DMS 273 (cell line): Measurements from ENCODE around the gene TIMM44.
A peak's percentile ranks its signal among the peaks of the same experiment; 100 is the strongest.
"Not testable (repeated sequence)": the region's sequence is repeated elsewhere in the genome, so short reads cannot be mapped to it uniquely, and the experiment has no call there.

Experiments used
- DNase-seq: peaks from one replicate; lab custom pipeline; 2025; ENCODE audit not compliant: unreplicated experiment; lab: John Stamatoyannopoulos, UW

TIMM44 gene

DNA sequence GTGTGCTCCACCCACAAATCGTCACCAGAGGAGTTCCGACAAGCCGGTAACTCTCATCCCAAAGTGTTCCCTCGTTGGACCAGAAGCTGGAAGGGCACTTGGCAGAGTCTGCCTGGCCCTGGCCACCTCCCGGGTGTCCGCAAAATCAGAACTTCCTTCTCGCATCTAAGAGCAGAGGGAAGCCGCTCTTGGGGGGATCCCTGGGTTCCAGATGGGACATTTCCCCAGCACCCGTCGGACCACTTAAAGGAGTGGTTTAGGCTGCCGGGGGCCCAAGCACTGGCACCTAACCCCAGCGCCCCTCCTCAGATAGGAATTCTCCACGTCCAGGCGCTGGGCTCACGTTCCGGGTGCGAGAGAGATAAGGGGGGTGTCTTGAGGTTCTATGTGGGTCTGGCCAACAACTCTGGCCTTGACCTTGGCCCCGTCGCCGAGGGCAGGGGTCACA lies 40.6 kb downstream of the TIMM44 start:
- peak; percentile 54 for DNase-seq

DNA sequence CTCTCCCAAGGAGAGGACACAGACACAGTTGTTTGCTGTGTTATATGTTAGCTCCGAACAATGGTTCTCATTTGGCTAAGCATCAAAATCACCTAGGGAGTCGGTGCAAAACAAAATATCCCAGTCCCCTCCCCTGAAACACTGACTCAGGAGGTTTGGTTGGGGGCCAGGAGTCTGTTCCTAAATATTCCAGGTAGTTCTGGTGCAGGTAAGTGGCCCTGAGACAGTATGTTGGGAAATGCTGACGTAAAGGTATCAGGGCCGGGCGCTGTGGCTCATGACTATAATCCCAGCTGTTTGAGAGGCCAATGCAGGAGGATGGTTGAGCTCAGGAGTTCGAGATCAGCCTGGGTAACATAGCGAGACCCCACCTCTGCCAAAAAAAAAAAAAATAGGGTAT lies 42.1 kb downstream of the TIMM44 start:
- no peak for DNase-seq

DNA sequence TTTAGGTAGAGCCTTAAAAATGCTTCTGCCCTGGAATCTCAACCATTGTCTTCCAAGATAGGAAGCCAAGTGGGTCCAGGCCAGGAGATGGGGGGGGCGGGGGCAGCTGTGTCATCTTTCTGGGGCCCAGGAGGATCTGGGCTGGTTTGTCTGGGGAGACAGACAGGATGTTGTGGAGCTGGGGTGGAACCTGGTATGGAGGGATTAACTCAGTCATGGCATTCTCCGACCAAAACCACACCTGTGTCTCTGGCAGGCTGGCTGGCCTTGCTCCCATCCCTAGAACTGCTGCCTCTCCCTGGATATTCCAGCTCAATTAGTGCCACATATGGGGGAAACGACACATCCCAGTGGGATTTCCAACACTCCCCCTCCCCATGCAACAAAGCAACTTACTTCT lies 42.5 kb downstream of the TIMM44 start:
- DNase-seq: no peak

DNA sequence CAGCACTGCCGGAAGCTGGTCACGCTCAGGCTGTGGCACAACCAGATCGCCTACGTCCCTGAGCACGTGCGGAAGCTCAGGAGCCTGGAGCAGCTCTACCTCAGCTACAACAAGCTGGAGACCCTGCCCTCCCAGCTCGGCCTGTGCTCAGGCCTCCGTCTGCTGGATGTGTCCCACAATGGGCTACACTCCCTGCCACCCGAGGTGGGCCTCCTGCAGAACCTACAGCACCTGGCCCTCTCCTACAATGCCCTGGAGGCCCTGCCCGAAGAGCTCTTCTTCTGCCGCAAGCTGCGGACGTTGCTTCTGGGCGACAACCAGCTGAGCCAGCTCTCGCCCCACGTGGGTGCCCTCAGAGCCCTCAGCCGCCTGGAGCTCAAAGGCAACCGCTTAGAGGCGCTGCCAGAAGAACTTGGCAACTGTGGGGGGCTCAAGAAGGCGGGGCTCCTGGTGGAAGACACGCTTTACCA lies 43.0 kb downstream of the TIMM44 start:
- DNase-seq: no peak

DNA sequence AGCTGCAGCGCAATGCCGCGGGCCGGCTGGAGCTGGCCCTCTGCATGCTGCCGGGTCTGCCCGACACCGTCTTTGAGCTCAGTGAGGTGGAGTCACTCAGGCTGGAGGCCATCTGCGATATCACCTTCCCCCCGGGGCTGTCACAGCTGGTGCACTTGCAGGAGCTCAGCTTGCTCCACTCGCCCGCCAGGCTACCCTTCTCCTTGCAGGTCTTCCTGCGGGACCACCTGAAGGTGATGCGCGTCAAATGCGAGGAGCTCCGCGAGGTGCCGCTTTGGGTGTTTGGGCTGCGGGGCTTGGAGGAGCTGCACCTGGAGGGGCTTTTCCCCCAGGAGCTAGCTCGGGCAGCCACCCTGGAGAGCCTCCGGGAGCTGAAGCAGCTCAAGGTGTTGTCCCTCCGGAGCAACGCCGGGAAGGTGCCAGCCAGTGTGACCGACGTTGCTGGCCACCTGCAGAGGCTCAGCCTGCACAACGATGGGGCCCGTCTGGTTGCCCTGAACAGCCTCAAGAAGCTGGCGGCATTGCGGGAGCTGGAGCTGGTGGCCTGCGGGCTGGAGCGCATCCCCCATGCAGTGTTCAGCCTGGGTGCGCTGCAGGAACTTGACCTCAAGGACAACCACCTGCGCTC lies 43.6 kb downstream of the TIMM44 start:
- no peak for DNase-seq

DNA sequence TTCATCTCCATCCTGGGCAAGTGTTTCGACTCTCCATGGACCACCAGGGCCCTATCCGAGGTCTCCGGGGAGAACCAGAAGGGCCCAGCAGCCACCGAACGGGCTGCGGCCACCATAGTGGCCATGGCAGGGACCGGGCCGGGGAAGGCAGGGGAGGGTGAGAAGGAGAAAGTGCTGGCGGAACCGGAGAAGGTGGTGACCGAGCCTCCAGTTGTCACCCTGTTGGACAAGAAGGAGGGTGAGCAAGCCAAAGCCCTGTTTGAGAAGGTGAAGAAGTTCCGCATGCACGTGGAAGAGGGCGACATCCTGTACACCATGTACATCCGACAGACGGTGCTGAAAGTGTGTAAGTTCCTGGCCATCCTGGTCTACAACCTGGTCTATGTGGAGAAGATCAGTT lies 44.5 kb downstream of the TIMM44 start:
- DNase-seq: no peak

DNA sequence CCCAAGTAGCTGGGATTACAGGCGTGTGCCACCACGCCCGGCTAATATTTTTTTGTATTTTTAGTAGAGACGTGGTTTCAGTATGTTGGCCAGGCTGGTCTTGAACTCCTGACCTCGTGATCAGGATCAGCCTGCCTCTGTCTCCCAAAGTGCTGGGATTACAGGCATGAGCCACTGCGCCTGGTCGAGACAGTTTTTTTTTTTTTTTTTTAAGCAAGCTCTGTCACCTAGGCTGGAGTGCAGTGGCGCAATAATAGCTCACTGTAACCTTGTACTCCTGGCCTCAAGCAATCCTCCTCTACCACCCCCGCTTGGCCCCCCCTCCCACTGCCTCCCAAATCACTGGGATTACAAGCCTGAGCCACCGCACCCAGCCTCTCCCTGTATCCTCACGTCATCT lies 46.2 kb downstream of the TIMM44 start:
- no peak for DNase-seq

DNA sequence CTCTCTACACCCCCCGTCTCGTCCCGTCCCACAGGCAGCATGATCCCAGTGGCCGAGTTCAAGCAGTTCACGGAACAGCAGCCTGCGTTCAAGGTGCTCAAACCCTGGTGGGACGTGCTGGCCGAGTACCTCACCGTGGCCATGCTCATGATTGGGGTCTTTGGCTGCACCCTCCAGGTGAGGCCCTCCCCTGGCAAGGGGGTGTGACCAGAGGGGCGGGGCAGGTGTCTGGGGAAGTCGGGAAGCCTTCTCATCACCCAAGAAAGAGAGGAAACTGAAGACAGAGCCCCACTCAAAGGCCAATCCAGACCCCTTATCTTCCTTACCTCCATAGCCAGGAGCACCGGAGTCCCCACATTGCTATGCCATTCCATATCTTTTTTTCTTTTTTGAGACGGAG lies 47.9 kb downstream of the TIMM44 start:
- no peak for DNase-seq

DNA sequence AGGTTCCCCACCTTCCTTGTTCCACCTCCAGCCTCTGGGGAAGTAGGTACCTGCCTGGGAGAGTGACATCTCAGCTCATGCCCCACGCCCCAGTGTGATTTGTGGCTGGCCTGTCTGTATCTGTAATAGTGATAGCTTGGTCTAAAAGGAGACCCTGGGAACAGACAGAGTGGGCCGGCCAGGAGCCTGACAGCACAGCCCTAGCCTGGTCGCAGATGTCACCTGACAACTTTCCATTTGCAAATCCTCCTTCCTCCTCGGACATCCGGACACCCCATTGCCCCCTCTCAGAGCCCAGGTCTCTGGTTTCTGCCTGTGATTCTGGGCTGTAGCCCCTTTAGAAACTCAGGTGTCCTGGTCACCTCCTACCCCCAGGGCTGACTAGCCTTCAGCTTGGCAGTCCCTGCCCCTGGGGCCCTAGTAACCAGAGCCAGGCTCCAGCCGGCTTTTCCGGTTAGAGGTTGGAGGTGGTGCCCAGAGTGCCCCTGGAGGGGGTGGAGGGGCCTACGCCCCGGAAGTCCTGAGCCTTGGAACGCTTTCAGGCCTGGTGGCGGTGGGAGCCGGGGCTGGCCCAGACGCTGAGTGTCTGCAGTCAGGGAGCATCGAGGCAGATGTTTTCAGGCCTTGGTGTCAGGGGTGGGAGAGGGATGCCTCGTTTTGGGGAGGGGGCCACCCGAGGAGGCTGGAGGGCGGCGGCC lies 48.7 kb downstream of the TIMM44 start:
- peak; percentile 35 for DNase-seq

DNA sequence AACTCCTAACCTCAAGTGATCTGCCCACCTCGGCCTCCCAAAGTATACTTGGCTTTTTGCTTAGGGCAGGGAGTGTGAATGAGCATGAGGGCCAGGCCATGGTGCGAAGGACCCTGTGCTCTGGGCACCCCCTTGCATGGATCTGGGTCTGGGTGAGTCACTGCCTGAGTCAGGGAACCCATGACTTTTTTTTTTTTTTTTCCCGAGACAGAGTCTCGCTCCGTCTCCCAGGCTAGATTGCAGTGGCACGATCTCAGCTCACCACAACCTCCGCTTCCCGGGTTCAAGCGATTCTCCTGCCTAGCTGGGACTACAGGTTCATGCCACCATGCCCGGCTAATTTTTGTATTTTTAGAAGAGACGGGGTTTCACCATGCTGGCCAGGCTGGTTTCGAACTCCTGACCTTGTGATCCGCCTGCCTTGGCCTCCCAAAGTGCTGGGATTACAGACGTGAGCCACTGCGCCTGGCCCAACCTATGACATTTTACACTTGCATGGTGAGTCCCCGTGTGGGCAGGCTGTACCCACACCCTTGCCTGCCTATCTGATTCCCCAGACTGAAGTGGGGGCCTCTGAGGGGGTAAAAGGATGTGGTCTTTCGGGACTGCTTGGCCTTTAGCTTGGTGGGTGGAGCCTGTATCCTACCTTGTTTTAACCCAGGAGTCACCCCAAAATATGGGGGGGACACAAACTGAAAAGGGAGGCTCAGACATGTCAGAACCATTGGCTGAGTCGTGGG lies 49.9 kb downstream of the TIMM44 start:
- not testable (repeated sequence) for DNase-seq

DNA sequence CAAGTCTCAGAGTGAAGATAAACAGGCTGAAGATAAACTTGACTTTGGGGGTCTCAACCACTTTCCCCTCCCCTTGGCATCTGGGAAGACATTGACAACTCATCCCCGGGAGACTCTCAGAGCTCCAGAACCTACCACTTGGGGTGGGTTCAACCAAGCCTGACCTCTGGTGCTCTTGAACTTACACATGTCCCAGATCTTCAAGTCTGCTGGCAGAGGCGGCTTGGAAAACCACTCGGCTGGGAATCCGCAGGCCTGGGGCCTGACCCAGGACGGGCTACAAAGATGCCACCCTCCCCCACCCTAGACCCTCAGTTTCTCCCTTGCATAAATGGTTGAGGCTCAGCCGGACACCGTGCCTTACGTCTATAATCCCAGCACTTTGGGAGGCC lies 54.6 kb downstream of the TIMM44 start:
- no peak for DNase-seq

DNA sequence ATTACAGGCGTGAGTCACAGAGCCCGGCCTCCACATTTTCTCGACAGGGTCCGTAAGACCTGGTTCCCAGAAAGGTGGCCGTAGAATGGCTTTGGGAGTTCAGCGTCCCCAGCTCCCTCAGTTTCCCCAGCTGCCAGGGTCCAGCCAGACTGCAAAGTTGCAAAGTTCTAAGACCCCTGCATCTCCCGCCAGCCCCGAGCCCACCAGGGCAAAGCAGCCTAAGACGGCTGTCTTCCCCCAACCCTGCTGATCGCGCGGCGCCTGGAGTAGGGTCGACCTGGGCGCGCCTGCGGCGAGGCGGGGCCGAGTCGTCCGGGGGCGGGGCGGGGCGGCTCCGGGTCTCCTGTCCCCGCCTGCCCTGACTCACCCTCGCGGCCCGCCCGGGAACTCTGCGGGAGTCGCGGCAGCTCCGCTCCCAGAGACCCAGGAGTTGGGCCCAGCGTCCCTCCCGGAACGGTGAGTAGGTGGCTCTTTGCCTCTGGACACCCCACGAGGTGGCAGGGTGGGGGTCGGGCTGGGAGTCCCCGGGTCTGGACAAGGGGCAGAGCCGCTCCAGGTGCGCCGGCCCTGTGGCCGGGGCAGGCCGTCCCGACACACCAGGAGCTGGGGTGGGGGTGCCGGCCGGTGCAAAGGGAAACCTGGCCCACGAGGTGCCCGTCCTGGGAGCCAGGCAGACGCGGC lies 55.2 kb downstream of the TIMM44 start, which contains the start of gene LRRC8E:
Gene LRRC8E (plus strand): TSS at position 366 of the 681 bp plus-strand sequence. CDS start 7,094 bp downstream, outside the sequence.
- peak; percentile 67 for DNase-seq

DNA sequence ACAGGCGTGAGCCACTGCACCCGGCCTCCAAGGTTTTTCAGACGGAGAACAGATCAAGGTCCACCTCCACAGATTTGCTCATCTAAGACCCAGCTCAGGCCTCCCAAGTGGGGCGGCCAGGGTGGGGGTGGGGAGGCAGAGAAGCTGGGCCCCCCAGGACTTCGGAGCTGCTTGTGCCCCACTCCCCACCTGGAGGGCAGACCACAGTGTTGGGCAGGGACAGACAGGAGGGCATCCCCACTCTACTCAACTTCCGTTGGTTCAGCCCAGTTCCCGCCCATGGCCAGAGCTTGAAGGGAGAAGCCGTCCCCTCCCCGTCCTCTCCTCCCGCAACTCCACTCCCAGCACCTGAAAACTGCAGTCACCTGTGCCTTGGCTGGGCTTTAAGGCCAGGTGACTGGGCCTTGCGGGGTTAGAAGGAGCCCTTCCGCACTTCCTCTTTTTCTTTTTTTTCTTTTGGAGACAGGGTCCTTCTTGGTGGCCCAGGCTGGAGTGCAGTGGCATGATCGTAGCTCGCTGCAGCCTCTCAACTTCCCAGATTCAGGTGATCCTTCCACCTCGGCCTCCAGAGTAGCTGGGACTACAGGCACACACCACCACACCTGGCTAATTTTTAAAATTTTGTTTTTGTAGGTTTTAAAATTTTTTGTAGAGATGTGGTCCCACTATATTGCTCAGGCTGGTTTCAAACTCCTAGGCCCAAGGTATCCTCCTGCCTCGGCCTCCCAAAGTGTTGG lies 55.9 kb downstream of the TIMM44 start:
- DNase-seq: no peak

DNA sequence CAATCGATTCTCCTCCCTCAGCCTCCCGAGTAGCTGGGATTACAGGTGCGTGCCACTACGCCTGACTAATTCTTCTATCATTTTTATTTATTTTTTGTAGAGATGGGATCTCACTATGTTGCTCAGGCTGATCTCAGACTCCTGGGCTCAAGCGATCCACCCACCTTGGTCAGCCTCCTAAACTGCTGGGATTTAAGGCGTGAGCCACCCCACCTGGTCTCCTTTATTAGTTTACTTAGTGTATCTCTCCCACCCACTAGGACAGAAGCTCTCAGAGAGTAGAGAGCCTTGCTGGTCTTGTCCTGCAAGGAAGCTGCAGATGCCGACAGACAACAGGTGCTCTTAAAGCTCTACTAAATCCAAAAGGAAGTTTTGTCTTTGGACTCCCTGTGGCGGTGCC lies 57.6 kb downstream of the TIMM44 start:
- DNase-seq: no peak

DNA sequence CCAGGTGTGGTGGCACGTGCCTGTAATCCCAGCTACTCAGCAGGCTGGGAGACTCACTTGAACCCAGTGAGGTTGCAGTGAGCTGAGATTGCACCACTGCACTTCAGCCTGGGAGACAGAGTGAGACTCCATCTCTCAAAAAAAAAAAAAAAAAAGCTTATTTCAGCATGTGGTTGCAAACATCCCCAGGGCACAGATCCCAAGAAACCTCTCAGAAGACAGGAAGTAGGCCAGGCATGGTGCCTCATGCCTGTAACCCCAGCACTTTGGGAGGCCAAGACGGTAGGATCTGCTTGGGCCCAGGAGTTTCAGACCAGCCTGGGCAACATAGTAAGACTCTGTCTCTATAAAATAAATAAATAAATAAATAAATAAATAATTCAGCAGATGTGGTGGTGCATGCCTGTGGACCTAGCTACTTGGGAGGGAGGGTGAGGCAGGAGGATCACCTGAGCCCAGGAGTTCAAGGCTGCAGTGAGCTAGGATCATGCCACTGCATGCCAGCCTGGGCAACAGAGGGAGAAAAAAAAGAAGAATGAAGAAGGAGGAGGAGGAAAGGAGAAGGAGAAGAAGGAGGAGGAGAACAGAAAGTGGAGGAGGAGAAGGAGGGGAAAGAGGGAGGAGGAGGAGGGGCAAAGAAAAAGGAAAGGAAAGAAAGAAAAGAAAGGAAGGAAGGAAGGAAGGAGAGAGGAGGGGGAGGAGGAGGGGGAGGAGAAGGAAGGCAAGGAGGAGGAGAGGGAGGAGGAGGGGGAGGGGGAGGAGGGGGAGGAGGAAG lies 59.5 kb downstream of the TIMM44 start:
- DNase-seq: no peak

DNA sequence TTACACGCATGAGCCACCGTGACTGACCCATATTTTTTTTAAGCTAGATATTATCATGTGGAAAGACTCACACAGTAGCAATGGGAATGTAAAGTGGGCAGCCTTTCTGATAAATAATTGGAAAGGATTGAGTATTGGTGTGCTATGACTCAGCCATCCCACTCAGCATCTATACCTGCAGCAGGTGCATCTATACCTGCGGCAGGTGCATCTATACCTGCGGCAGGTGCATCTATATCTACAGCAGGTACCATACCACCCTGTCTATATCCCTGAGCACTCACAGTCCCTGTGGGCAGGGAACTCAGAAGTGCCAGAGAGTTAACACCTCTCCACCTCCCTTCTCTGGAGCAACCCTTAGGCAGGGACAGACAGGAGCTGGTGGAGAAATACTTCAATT lies 60.4 kb downstream of the TIMM44 start:
- no peak for DNase-seq

DNA sequence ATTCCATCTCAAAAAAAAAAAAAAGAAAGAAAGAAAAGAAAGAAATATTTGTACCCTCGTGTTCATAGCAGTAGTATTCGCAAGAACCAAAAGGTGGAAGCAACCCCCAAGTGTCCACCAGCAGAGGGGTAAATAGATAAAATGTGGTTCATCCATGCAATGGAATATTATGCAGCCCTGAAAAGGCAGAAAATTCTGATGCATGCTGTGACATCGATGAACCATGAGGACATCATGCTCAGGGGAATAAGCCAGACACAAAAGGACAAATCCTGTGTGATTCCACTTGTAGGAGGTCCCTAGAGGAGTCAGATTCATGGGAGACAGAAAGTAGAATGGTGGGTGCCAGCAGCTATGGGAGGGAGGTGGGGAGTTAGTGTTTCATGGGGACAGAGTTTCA lies 61.6 kb downstream of the TIMM44 start:
- no peak for DNase-seq

DNA sequence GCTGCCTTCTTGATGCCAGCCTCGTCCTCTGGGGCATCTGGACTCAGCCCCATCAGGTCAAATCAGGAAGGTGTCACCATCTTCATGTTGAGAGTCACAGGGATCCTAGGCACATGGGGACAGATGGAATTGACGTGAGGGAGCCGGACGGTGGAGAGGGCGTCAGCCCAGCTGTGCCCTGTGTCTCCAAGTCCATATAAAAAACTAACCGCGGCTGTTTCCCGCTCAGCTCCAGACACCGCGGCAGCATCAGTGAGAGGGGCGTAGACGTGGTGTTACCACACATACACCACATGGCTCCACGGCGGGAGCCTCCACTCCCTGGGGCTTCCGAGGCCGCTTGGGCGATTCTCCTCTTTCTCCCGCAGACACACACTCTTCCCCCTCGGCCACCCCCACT lies 63.6 kb downstream of the TIMM44 start:
- DNase-seq: peak; percentile 93

DNA sequence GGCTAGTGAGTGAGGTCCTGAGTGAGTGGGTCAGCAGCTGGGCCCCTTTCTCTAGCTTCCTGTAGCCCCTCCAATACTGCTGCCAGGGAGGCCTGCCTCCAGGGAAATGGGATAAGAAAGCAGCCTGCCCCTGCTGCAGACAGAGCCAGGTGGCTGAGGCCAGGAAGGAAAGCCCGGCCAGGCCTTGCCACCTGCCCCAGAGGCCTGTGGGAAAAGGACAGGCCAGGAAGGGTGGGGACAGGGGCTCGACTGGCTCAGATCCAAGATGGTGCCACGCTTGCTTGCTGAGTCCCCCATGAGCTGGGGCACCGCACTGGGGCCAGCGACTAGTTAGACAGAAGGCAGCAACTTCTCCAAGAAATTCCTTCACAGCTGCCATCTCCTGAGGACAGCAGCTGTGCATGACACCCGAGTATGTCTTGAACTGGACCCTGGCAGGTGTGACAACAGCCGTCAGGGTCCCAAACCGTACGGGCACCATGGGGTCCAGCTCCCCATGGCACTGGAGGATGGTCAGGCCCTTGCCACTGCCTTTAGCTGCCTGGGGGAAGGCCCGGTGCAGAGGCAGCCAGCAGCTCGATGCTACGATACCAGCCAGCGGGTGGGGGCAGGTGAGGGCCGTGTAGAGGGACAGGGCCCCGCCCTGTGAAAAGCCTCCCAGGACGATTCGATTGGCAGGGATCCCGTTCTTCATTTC lies 64.2 kb downstream of the TIMM44 start:
- DNase-seq: peak; percentile 80
